ENCODE measurements around the gene CFL1.
"Not testable (repeated sequence)": the region's sequence is repeated elsewhere in the genome, so short reads cannot be mapped to it uniquely, and the experiment has no call there.

CFL1 gene

DNA sequence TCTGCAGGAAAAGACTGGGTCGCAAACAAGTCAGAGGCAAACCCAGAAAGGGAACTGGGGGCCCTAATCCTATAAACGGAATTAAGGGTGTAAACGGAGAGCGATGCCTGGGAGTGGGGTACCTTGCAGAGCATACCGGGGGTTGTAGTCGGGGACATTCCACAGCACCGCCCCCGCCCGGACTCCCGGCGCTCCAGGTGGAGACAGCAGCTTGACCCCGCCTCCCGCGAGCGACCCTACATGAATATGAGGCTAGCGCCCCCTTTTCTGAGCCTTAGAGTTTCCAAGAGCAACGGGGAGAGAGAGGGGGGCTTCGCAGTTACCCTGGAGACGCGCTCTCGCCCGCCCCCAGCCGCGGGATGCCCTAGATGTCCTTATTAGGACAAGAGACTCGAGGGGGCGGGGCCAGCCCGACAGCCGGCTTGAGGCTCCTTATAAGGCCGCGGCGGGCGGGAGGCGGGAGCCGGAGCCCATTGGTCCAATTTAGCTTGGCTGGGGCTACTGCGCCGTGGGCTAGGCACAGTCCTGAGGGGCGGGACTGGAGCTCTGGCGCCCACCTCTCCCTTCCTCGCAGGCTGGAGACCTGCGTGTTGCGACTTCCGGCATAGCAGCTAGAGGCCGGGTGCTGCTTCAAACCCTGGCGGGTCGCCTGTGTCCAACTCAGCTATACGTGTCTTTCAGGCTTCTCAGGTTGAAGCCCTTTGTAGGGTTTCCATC is 1.3 kb upstream of the CFL1 start:
- DNase-seq (ENCODE audit: low spot score), result peak; percentile 100

DNA sequence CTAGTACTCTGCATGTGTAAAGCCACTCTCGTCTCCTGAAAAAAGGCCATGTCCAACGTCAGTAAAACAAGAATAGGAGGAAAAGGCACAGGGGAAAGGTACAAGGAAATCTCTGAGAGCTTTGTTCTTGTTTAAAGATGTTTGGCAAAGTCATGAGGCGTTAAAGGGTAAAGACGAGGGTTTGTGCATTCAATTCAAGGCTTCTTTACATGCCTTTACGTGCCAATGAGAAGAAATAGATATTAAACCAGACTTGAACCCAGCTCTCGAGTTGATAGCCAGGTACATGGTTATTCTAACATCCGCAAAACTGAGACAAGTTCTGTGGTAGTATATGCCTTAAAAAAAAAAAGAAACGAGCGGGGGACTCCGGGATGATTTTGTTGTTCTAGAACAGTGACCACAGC is 704 bp upstream of the CFL1 start:
- no peak for DNase-seq (ENCODE audit: low spot score)

DNA sequence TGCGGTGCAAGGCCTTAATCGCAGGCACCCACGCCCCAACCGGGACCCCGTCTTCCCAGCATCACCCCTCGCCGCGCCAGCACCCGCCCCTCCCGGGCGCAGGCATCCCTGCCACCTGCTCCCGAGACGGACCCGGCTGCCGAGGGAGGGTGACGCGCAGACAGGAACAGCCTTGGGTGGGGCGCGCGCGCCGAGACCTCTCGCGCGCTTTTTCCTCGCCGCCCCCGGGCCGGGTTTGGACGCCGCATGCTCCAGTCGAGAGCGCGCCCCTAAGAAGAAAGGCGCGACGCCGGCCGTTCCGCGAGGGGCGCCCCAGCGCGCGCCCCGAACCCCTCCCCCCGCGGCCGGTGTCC is 504 bp downstream of the CFL1 start:
- DNase-seq (ENCODE audit: low spot score), result no peak

- peak; percentile 74 for DNase-seq (ENCODE audit: low spot score)
These were observed 1.1 kb downstream of the CFL1 start for GRCh38 chr11:65856689-65857499.

- DNase-seq (ENCODE audit: low spot score), result peak; percentile 9
These were observed 2.0 kb downstream of the CFL1 start for GRCh38 chr11:65855927-65856363.

DNA sequence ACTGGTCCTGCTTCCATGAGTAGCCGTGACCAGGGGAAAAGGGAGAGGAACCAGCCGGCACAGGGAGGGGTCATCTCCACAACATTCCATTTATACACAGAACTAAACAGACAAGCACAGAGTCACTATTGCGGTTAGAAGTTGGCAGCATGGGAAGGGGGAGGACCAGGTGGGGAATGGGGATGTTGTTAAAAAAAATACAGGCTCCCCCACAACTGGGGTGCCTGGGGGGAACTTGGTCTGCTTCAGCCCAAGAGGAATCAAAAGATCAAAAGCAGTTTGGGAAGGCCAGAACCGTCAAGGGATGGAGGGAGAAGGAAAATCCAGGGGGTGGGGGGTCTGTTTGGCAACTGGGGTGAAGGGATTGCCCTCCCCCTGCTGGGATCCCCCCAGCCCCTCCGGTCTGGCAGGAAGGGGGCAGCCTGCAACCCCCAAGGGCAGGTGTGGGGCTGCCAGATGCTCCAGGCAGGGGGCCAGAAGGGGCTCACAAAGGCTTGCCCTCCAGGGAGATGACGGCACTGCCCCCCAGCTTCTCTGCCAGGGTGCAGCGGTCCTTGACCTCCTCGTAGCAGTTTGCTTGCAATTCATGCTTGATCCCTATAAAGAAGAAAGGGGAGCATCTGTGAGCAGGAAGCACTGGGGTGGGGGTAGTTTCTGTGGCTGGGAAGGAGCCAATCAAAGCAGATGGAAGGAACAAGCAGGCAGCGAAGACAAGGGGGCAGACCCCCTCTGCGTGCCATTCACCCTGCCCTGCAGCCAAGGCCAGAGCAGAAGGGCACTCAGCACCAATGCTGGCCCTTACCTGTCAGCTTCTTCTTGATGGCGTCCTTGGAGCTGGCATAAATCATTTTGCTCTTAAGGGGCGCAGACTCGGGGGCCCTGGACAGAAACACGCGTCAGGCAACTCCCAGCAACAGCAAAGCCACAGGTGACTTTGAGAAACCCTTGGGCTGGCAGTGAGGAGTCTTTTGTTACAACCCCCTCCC is 2.8 kb downstream of the CFL1 start:
- no peak for DNase-seq (ENCODE audit: low spot score)

DNA sequence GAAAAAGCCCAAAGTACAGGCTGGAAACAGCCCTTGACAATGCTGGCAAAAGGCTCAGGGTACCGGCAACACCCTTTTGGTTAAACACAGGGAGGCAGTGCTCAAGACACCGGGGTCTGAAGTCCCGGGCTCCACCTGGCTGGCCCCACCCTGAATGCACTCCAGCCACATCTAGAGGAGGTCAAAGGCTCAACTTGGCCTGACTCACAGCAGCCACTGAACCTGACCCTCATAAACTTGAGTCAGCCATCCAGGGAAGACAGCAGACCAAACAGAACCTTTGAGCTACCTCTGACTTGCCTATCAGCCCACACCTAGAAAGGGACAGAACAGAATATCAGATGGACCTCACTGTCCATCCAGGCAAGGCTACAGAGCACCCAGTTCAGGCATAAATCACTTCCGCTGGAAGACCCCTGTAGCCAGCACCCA is 3.8 kb downstream of the CFL1 start:
- peak; percentile 11 for DNase-seq (ENCODE audit: low spot score)

DNA sequence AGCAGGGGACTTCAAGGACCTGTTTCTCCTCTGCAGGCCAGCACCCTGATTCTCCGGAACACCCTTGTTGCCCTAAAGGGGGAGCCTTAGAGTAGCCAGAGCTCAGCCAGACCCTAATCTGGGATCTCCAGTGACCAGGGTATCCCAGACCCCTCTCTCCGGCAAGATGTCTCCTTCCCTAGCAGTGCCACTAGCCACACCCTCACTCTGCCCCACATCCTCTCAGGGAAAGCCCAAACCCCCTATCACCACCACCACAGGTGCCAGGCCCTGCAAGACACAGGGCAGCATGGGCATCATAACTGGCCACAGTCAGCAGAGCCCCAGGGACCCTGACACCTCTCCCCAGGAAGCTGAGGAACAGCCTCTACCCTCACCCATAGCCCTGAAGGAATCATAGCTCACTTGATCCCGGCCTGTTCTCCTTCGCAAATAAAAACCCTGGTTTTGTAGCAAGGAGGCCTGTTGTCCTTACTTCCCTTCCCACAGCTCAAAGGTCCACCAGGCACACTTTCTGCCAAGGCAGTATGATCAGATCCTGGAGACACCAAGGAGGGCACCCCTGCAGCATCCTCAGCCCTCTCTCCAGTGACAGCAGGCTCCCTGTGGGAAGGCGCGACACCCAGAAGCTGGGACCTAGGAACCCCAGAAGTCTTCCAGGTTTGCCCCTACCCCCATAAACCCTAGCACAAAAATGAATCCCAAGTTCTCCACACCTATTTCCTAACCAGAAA is 4.6 kb downstream of the CFL1 start:
- peak; percentile 17 for DNase-seq (ENCODE audit: low spot score)

DNA sequence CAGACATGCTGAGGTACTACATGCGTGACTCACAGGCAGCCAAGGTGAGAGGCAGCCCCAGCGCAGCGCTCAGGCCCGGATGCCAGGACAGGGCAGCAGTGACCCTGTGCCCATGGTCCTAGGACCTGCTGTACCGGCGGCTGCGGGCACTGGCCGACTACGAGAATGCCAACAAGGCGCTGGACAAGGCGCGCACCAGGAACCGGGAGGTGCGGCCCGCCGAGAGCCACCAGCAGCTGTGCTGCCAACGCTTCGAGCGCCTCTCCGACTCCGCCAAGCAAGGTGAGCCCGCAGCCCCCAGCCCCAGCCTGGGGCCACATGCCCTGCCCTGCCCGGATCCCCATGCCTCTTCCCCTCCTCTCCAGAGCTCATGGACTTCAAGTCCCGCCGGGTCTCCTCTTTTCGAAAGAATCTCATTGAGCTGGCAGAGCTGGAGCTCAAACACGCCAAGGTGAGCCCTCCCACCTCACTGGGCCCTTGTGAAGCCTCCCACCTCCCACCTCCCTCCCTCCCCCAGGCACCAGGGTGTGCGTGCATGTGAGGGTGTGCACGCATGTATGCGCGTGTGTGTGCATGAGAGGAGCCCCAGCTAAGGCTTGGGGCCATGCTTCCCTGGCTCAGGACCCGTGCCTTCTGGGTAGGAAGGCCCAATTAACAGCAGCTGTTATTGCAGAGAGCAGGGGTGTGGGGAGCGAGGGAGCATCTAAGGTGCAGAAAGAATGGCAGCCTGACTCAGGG is 5.3 kb downstream of the CFL1 start:
- peak; percentile 38 for DNase-seq (ENCODE audit: low spot score)

- peak; percentile 7 for DNase-seq (ENCODE audit: low spot score)
These were observed 6.0 kb downstream of the CFL1 start for GRCh38 chr11:65851811-65852507.

GRCh38 chr11:65851083-65851579 is 6.8 kb downstream of the CFL1 start:
- DNase-seq (ENCODE audit: low spot score), result peak; percentile 24

GRCh38 chr11:65850217-65851082 is 7.5 kb downstream of the CFL1 start:
- DNase-seq (ENCODE audit: low spot score), result peak; percentile 21

- DNase-seq (ENCODE audit: low spot score), result peak; percentile 36
These were observed 8.2 kb downstream of the CFL1 start for GRCh38 chr11:65849771-65850216.

DNA sequence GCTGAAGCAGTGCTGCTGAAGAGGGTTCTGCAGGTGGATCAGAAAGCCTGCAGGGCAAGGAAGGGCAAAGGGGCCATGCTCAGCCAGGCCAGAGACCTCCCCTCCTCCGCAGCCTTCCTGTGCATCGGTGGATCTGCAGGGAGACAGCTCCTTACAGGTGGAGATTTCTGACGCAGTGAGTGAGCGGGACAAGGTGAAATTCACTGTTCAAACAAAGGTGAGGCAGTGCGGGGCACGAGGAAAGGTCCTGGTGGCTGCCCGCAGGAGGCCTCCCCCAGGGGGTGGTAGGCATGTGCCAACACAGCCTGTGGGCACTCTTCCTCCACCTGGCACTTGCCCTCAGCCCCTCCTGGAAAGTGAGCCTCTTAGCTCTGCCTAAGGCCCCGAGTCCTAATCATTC is 8.6 kb downstream of the CFL1 start:
- peak; percentile 9 for DNase-seq (ENCODE audit: low spot score)

GRCh38 chr11:65848693-65849092 is 9.3 kb downstream of the CFL1 start:
- not testable (repeated sequence) for DNase-seq (ENCODE audit: low spot score)

DNA sequence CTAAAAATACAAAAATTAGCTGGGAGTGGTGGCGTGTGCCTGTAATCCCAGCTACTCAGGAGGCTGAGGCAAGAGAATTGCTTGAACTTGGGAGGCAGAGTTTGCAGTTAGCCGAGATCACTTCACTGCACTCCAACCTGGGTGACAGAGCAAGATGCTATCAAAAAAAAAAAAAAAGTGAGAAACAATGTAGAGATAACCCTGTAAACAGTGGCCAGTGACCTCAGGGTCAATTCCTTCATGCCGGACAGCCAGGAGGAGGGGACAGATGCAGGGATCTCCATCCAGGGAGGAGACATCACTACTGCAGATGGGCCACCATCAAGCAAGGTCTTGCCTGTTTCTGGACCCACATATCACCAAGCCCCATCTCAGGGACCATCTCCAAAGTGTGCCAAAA is 10.2 kb downstream of the CFL1 start:
- DNase-seq (ENCODE audit: low spot score), result no peak

DNA sequence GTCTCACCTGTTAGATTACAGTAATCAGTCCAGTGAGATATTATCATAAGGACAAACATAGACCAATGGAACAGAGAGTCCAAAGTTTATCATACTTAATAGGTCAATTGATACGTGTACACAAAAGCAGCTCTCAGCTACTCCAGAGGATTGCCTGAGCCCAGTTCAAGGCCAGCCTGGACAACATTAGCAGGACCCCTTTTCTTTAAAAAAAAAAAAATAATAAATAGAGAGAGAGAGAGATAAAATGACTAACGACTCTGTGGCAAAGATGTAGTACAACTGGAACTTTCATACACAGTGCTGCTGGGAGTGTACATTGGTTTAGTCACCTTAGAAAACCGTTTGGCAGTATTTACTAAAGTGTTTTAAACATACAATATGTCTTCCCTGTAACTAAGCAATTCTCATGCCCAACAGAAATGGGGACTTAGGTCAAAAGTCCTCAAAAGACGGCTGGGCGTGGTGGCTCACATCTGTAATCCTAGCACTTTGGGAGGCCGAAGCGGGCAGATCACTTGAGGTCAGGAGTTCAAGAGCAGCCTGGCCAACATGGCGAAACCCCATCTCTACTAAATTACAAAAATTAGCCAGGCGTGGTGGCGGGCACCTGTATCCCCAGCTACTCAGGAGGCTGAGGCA is 13.6 kb downstream of the CFL1 start:
- no peak for DNase-seq (ENCODE audit: low spot score)

- no peak for DNase-seq (ENCODE audit: low spot score)
These were observed 14.2 kb downstream of the CFL1 start for GRCh38 chr11:65843811-65844210.

Measured in SK-N-DZ (cell line).